ENCODE data around the gene TECR. TPM values are rescaled to one million over a fixed set of nuclear protein-coding genes. Genes with fewer than 3 reads are reported as not detected.

Gene TECR
- total RNA-seq, 4 donors from 2014 or later = 21.3 to 27.2 (median 24.3) TPM

GRCh38 chr19:14512406-14512961 lies 16.9 kb upstream of the TECR start:
- whole genome bisulfite sequencing, 2 donors (ENCODE audit: low coverage in 1 of 2) = 76 to 90% methylated on average over 4 to 11 of the region's 14 CpGs
- Histone ChIP-seq H3K36me3 (peaks cover 0 to 41% of the 10 kb centered on the region in 2 donors), H3K27me3 (no peaks in the 10 kb centered on the region), H3K4me3 (no peak overlapping the region), H3K27ac (no peak overlapping the region), H3K4me1 (peaks cover 0 to 55% (median 26%) of the 10 kb centered on the region in 3 donors), H3K9me3 (no peaks in the 10 kb centered on the region)
- TF ChIP-seq POLR2AphosphoS5 (IDR thresholded peaks at IDR 0.05) = no peak
- TF ChIP-seq EP300 (IDR thresholded peaks at IDR 0.05) = no peak
- no peak for TF ChIP-seq POLR2A (IDR thresholded peaks at IDR 0.05)
- TF ChIP-seq CTCF (IDR thresholded peaks at IDR 0.05) = no peak
- ATAC-seq = no peak

GRCh38 chr19:14514215-14514863 lies 15.1 kb upstream of the TECR start:
- peak overlapping the region in 3 of 4 donors; percentile 18 to 35 (median 26) for H3K27ac ChIP-seq
- 37 to 78% methylated on average over 3 to 4 of the region's 8 CpGs for WGBS, 2 donors (ENCODE audit: low coverage in 1 of 2)
- H3K27me3 ChIP-seq = no peaks in the 10 kb centered on the region
- no peak overlapping the region for H3K4me3 ChIP-seq
- H3K4me1 ChIP-seq = peaks cover 0 to 59% (median 30%) of the 10 kb centered on the region in 3 donors
- peaks cover 0 to 41% of the 10 kb centered on the region in 2 donors for H3K36me3 ChIP-seq
- no peak for ATAC-seq
- H3K9me3 ChIP-seq = no peaks in the 10 kb centered on the region
- TF ChIP-seq POLR2AphosphoS5 (IDR thresholded peaks at IDR 0.05) (no peak), POLR2A (IDR thresholded peaks at IDR 0.05) (no peak), CTCF (IDR thresholded peaks at IDR 0.05) (no peak), EP300 (IDR thresholded peaks at IDR 0.05) (no peak)

GRCh38 chr19:14515501-14516047 lies 13.8 kb upstream of the TECR start:
- TF ChIP-seq POLR2A (IDR thresholded peaks at IDR 0.05) (no peak), EP300 (IDR thresholded peaks at IDR 0.05) (no peak), POLR2AphosphoS5 (IDR thresholded peaks at IDR 0.05) (no peak), CTCF (IDR thresholded peaks at IDR 0.05) (no peak)

GRCh38 chr19:14516048-14516534 lies 13.3 kb upstream of the TECR start:
- TF ChIP-seq CTCF (IDR thresholded peaks at IDR 0.05) (no peak), POLR2AphosphoS5 (IDR thresholded peaks at IDR 0.05) (no peak), EP300 (IDR thresholded peaks at IDR 0.05) (no peak), POLR2A (IDR thresholded peaks at IDR 0.05) (no peak)
- Histone ChIP-seq H3K4me1 (peaks cover 0 to 53% (median 30%) of the 10 kb centered on the region in 3 donors), H3K36me3 (peaks cover 0 to 41% of the 10 kb centered on the region in 2 donors), H3K27ac (peak overlapping the region in 3 of 4 donors; percentile 55 to 99 (median 99)), H3K27me3 (no peaks in the 10 kb centered on the region), H3K9me3 (no peaks in the 10 kb centered on the region), H3K4me3 (peak overlapping the region; percentile 82 to 94)
- 62% methylated on average over 7 of the region's 15 CpGs; no CpG with 5 or more reads in 1 of the 2 donors for WGBS, 2 donors (ENCODE audit: low coverage in 1 of 2)
- ATAC-seq = no peak

More at GRCh38 chr19:14515501-14516047, 13.8 kb upstream of the TECR start:
- Histone ChIP-seq H3K4me3 (peak overlapping the region in 1 of 2 donors; percentile 94), H3K4me1 (peaks cover 0 to 56% (median 30%) of the 10 kb centered on the region in 3 donors), H3K36me3 (peaks cover 0 to 41% of the 10 kb centered on the region in 2 donors), H3K27me3 (no peaks in the 10 kb centered on the region), H3K27ac (peak overlapping the region in 3 of 4 donors; percentile 48 to 99 (median 55)), H3K9me3 (no peaks in the 10 kb centered on the region)
- no peak for ATAC-seq
- WGBS, 2 donors (ENCODE audit: low coverage in 1 of 2) = 45% methylated on average over 4 of the region's 8 CpGs; no CpG with 5 or more reads in 1 of the 2 donors
